ENCODE measurements around the gene GFRA1.

GFRA1 gene

GRCh38 chr10:116270771-116271592 is 2.0 kb downstream of the GFRA1 start:
- DNase-seq, result no peak

DNA sequence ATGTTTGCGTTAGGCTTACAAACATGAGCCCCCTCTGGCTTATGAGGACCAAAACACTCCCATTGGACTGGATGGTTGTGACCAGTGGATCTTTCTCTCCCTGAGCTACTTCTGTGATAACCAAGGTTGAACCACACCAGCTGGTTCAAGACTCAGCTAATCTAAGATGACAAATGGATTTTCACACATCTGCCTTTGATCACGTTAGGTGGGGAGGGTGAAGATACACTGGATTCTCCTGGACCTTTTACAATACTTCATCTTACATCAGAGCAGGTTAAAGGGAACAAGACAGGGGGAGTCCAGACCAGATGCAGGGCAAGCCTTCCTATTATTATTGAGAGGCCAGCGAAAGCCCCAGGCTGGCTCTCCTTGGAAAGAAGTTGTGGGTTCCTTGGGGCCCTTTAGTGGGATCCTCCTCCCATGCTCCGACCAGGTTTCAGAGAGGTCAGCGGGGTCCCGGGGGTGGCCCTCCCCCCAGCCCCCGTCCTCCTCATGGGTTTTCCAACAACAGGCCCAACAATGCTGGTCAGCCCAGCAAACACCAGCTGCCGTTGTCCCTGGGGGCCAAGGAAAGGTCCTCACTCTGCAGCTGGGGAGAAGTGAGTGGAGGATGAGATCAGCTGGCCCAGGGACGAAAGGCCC is 2.8 kb downstream of the GFRA1 start:
- DNase-seq, result no peak

GRCh38 chr10:116269619-116270018 is 3.4 kb downstream of the GFRA1 start:
- no peak for DNase-seq

- no peak for DNase-seq
These were observed 4.0 kb downstream of the GFRA1 start for GRCh38 chr10:116268976-116269375.

GRCh38 chr10:116265686-116266085 is 7.3 kb downstream of the GFRA1 start:
- no peak for DNase-seq

DNA sequence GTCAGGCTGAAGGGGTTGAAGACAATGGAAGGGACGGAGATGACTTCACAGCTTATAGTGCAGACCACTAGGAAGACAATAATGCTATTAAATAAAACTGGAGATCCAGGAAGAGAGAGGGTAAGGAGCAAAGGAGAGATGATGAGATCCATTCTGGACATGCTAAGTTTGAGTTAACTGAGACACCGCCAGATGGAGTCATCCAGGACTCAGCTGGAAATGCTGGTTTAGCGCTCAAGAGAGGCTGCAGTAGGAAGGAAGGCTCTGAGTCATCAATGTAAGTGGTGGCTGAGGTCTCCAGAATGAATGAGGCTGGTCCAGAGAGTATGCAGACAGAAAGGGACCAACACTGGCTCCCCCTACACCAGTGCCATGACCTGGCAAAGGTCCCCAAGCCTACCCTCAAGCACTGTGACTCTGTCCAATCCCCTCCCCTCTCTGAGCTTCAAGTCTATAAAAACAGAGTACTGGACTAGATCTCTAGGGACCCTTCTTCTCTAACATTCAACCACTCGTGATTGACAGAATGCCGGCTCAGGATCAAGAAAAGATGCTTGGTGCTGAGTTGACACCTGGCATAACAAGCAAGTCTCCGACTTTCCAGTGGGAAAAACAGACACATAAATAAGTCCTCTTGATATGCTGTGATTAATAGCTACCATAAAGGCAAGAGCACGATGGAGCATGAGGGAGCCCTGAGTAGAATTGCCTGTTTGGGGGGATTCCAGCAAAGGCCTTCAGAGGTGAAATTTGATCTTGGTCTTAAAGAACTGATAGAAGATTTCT is 8.9 kb downstream of the GFRA1 start:
- DNase-seq, result no peak

DNA sequence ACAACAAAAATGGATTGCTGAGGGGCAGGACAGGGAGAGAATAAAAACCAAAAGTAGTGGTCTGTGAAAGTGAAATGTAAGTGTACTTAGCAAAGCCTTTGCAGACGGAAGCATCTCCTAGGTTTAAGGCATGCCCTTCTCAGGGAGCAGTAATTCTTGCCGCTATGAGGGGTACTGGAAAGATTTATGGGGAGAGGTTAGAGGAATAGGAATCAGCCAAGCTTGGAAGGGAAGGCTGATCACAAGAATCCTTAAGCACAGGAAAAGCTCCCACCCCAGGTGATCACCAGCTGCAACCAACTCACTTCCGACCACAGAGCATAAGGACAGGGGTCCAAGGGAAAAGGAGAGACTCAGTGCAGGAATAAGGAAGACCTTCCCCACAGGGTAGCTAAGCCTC is 10.3 kb downstream of the GFRA1 start:
- no peak for DNase-seq

DNA sequence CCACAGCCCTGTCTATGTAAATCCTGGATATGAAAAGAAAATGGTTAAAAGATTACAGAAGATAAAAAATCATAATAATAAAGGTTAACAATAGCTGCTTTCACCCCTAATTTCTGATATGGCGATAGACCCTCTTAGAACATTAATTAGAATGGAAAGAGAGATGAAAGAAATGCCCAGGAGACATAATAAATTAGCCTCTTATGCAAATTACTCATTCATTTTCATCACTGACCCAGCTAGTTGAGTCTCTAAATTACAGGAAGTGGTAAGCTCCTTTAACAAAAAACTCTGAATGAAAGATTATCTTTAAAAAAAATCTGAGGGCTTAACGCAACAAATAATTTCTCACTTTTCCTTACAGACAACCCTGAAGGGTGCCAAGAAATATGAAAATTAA is 12.4 kb downstream of the GFRA1 start:
- DNase-seq, result no peak

GRCh38 chr10:116259638-116260037 is 13.4 kb downstream of the GFRA1 start:
- DNase-seq, result no peak

DNA sequence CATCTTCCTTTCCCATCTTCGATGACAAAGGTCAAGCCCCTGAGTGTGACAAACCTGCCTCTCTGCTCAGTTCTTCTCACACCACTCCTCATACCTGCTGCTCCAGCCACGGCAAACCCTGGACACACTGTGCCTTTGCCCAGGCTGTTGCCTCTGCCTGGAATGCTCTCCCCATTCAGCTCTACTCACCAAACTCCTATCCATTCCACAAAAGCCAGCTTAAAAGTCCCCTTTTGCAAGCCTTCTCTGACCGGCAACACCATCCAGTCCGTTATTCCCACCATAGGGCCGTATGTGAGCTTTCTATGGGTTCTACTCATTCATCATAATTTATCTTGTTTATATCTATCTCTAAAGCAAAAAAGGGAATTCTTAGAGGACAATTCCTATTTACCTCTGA is 15.2 kb downstream of the GFRA1 start:
- no peak for DNase-seq

GRCh38 chr10:116256752-116257259 is 16.2 kb downstream of the GFRA1 start:
- no peak for DNase-seq

DNA sequence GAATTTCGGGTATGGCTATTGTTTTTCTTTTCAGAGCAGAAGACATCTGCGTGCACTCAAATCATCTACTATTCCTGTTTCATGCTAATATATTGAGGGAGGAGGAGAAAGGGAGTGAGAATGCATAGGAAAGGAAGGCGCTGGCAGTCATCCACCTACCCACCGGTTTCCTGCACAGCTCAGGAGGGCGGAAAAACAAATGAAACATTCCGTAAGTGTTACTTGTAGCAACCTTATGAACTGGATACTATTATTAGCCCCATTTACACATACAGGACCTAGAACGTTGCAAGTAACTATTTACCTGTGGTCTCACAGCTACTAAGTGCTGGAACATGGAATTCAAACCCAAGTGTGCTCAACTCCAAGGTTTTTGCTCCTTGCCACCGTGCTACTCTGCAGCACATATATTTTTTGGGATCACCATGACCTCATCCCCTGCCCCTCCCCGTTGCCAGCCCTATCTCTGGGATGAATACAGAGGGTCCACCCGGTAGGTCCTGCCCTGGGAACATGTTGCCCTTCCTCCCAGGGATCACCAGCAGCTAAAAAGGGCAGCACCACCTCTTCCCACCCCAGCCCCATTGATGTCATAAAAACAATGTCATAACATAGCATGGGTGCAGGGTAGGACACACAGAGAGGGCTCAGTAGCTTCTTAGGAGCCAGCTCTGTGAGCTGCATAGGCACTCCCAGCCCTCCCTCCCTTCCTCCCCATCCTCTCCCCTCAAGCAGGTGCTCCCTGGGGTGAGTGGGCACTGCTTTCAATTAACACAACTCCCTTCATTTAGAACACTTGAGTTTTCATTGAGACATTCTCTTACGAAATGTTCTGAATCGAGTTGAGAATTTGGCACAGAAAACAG is 16.9 kb downstream of the GFRA1 start:
- no peak for DNase-seq

DNA sequence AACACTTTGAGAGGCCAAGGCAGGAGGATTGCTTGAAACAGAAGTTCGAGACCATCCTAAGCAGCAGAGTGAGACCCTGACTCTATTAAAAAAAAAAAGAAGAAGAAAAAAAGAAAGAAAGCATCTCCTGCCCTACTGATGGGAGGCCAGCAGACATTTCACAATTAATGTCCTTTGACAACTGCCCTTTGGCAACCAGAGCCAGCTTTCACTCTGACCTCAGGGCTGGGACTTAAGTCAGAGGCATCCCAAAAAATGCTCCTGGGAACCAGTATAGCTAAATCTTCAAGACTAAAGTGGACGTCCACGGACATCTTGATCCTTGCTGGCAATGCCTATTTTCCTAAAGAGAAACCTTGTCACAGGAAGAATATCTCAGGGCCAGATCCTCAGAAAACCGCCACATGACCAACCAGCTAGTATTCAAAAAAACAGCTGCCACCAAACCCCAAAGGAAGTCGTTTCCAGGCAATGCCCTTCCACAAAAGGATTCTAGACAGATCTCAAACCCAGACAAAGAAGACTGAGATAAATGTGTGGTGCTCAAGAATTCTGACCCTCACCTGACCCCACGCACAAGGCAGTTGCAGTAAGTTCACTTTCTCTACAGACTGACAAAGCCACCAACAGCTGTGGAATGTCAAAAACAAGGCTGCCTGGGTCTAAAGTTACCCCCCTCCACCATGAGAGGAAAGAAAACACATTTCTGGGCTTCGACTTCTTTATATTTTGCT is 18.4 kb downstream of the GFRA1 start:
- DNase-seq, result no peak

GRCh38 chr10:116253716-116254115 is 19.3 kb downstream of the GFRA1 start:
- no peak for DNase-seq

DNA sequence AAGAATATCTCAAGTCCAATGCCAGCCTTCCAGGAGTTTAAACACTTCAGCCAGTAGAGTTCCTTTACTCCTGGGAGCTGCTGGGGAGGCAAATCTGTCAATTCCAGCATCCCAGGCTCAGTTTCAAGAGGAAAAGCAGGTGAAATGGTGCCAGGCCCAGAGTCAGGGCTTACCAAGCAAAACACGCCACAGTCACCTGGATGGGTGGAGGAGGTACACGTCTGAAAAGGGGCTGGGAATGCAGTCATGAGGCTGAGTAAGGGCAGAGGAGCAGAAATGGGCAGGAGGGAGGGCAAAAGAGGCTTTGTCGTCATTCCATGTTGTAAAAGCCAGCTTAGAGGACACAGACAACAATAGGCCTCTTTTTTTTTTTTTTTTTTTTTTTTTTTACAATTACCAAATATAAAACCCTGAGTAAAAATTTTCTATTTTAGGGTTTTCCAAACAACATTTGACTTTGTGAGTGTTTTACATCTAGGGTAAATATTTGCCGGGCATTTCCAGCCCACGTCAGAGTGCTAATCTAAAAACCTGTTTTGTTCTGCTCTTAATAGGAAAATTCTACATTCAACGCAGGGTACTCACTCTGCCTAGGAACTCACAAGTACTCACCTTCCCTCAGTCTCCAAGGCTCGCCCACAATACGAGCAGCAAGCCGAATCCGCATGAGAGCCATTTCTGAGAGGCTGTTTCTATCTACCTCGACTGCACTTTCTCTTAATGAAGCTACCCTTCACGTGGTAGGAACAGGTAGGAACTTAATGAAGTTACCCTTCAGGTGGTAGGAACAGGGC is 21.2 kb downstream of the GFRA1 start:
- DNase-seq, result no peak

- no peak for DNase-seq
These were observed 25.3 kb downstream of the GFRA1 start for GRCh38 chr10:116247691-116248090.

DNA sequence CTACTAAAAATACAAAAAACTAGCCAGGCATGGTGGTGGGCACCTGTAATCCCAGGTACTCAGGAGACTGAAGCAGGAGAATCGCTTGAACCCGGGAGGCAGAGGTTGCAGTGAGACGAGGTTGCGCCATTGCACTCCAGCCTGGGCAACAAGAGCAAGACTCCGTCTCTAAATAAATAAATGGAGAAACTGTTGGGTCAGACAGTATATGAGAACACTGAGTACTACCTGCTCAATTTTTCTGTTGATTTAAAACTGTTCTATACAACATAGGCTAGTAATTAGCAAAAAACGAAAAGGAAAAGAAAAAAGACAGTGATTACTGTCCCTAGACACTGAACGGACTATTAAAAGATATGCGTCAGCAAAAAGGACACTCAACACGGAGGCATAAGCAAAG is 26.7 kb downstream of the GFRA1 start:
- DNase-seq, result no peak

DNA sequence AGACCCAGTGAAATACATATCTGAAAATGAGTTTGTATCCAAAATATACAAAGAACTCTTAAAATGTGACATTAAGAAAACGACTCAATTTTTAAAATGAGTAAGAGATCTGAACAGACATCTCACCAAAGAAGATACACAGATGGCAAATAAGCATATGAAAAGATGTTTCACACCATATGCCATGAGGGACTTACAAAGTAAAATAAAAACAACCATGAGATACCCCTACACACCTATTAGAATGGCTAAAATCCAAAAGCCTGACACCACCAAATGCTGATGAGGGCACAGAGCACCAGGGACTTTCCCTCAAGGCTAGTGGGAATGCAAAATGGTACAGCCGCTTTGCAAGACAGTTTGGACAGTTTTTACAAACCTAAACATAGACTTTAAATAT is 27.9 kb downstream of the GFRA1 start:
- DNase-seq, result no peak

DNA sequence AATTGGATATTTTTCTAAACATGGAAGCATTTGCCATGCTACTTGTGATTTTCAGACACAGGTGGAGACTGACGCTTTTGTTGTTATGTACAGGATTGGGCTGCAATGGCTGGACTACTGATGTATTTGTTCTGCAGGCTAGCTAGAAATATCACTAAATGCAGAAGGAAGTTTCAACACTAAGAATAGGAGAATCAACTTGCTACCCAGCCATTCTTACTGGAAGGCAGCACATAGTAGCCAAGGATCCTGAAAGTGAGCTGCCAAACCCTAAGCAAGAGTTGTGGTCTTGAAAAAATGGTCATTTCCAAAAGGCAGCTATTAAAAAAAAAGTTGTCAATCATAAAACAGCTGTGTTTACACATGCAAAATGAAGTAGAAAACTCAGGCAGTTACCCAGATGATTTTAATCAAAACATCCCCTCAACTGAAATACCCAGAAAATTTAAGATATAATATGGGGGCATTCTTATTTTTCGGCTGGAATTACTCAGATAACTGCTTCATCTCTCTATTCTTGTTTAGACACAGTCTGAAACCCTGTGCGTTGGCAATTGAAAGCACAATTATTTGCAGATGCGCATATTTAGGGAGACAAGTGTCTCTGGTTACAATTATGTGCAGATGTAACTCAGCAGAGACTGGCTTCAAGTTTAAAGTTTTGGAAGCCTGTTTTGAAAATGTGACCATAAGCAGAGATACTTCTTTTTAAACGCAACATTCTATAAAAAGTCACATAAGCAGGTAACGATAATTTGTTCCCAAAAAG is 31.2 kb downstream of the GFRA1 start:
- no peak for DNase-seq

GRCh38 chr10:116241085-116241484 is 31.9 kb downstream of the GFRA1 start:
- no peak for DNase-seq
